Endothelial cell (in vitro differentiated cells): ENCODE results near the gene CAP2. TPM values are rescaled to one million over a fixed set of nuclear protein-coding genes. Genes with fewer than 3 reads are reported as not detected.

Experiments used
- DNase-seq: peaks from one replicate; pipeline ENCODE4 v3.0.0; 2021; ENCODE audit warnings: low spot score
- H3K27ac Mint-ChIP-seq: one replicate; pipeline ENCODE4 v1.8.0; 2021; ENCODE audit warnings: mixed read lengths, inconsistent platforms; ENCODE audit not compliant: unreplicated experiment
- H3K27me3 Mint-ChIP-seq: one replicate; pipeline ENCODE4 v1.8.0; 2021; ENCODE audit warnings: mild to moderate bottlenecking, moderate library complexity, mixed read lengths, inconsistent platforms; ENCODE audit not compliant: unreplicated experiment
- H3K36me3 Mint-ChIP-seq: one replicate; pipeline ENCODE4 v1.8.0; 2021; ENCODE audit warnings: mild to moderate bottlenecking, low read depth, mixed read lengths, inconsistent platforms; ENCODE audit not compliant: unreplicated experiment
- H3K4me1 Mint-ChIP-seq: one replicate; pipeline ENCODE4 v1.8.0; 2021; ENCODE audit warnings: mild to moderate bottlenecking, mixed read lengths, inconsistent platforms; ENCODE audit not compliant: unreplicated experiment
- H3K4me3 Mint-ChIP-seq: one replicate; pipeline ENCODE4 v1.8.0; 2021; ENCODE audit warnings: mild to moderate bottlenecking, mixed read lengths, inconsistent platforms; ENCODE audit not compliant: unreplicated experiment
- H3K9me3 Mint-ChIP-seq: one replicate; pipeline ENCODE4 v1.8.0; 2021; ENCODE audit warnings: mixed read lengths, inconsistent platforms; ENCODE audit not compliant: unreplicated experiment
- long read RNA-seq: library from polyadenylated mRNA; unstranded; transcript quantifications from one replicate; pipeline ENCODE4 v2.0.0, GENCODE V29; 2020; ENCODE audit not compliant: unreplicated experiment
- total RNA-seq: library from RNA; stranded (reverse); fragmentation: NEBNext Ultra II Directional; extraction: Animal tissue kit (Norgen Biotek cat#: 25700); gene quantifications from one replicate; pipeline ENCODE4 v1.2.1, GENCODE V29; 2021; ENCODE audit not compliant: unreplicated experiment
- TF ChIP-seq, protein P1 (sequence below): fragments of 200-600 bp; sonication (generic); IDR thresholded peaks from one replicate; pipeline ENCODE4 v1.5.0; 2021; ENCODE audit warnings: antibody characterized with exemption; ENCODE audit not compliant: unreplicated experiment

Gene CAP2, protein sequence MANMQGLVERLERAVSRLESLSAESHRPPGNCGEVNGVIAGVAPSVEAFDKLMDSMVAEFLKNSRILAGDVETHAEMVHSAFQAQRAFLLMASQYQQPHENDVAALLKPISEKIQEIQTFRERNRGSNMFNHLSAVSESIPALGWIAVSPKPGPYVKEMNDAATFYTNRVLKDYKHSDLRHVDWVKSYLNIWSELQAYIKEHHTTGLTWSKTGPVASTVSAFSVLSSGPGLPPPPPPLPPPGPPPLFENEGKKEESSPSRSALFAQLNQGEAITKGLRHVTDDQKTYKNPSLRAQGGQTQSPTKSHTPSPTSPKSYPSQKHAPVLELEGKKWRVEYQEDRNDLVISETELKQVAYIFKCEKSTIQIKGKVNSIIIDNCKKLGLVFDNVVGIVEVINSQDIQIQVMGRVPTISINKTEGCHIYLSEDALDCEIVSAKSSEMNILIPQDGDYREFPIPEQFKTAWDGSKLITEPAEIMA
- 4.4 TPM for total RNA-seq
- long read RNA-seq, partial matches to known transcripts: 1 of 4 reads
- long read RNA-seq, other reads (novel, unspliced or antisense): 0 of 4 reads

DNA sequence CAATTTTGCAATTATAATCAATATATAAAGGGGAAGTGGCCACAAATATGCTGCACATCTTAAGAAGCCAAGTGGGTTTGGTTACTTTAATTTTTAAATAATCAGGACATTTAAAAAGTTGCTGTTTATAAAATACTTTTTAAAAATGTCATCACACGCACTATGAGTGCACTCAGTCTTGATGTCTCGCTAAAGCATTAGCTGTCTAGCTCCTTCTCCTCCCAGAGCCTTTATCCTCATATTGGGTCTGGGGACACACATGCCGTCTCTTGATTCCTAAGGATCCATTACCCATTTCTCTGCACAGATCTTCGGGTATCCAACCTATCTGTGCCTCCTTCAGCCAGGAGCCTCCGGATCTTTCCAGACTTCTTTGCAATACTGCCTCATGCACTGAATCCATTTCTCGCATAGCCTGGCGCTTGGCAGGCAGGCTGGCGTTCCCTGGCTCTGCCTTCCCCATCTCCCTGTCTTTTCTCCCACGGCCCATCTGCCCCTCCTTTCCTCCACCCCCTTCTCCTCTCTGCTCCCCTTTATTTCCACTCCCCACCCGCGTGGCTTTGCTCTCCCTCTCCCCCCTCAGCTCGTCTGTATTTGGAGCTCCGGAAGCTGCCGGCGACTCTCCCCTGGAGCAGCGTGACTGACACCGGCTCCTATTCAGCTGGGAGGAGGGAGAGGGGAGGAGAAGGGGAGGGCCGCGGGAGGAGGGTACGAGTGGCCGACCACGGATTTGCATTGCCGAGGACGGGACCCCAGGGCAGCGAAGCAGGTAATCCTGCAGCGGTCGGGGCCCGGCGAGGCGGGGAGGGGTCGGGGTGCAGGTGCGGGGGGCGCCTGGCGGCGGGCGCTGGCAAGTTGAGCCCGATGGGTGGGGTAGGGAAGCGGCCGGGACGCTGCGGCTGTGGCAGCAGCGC lies at the start of gene CAP2:
Gene CAP2, plus strand, starts transcription at position 618 of the 914 bp plus-strand sequence. CDS start 27,961 bp downstream, outside the sequence.
- TF ChIP-seq, protein P1, sequence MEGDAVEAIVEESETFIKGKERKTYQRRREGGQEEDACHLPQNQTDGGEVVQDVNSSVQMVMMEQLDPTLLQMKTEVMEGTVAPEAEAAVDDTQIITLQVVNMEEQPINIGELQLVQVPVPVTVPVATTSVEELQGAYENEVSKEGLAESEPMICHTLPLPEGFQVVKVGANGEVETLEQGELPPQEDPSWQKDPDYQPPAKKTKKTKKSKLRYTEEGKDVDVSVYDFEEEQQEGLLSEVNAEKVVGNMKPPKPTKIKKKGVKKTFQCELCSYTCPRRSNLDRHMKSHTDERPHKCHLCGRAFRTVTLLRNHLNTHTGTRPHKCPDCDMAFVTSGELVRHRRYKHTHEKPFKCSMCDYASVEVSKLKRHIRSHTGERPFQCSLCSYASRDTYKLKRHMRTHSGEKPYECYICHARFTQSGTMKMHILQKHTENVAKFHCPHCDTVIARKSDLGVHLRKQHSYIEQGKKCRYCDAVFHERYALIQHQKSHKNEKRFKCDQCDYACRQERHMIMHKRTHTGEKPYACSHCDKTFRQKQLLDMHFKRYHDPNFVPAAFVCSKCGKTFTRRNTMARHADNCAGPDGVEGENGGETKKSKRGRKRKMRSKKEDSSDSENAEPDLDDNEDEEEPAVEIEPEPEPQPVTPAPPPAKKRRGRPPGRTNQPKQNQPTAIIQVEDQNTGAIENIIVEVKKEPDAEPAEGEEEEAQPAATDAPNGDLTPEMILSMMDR: no peak
- DNase-seq: no peak
- peak within 1 kb of the TSS; percentile 97 for H3K4me3 Mint-ChIP-seq
- H3K9me3 Mint-ChIP-seq: no peaks in the 10 kb centered on the region
- peaks cover 4% of the 10 kb centered on the region for H3K27me3 Mint-ChIP-seq
- no peaks in the 10 kb centered on the region for H3K36me3 Mint-ChIP-seq
- no peaks in the 10 kb centered on the region for H3K4me1 Mint-ChIP-seq
- peak within 1 kb of the TSS; percentile 59 for H3K27ac Mint-ChIP-seq

DNA sequence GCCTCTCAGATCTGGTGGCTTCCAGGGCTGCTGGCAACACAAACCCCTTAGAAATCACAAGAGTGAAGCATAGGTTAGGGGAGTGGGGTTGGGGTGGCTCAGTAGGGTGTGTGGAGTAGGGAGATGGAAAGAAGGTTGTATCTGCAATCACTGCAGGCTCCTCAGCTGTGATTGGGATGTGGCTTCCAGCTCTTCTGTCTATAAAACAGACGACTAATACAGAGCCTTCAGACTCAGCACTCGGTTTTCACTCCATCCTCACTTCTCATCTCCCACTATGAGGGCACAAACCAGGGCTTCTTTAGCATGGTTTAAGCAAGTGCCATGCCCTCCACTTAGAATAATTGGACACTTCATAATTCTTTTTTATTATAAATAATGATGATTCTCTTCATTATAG lies 46.4 kb upstream of the CAP2 start:
- TF ChIP-seq, protein P1: no peak
- Mint-ChIP-seq H3K27ac (no peak overlapping the region), H3K4me1 (no peaks in the 10 kb centered on the region), H3K9me3 (no peaks in the 10 kb centered on the region), H3K36me3 (no peaks in the 10 kb centered on the region), H3K27me3 (no peaks in the 10 kb centered on the region), H3K4me3 (no peak overlapping the region)
- DNase-seq: no peak

DNA sequence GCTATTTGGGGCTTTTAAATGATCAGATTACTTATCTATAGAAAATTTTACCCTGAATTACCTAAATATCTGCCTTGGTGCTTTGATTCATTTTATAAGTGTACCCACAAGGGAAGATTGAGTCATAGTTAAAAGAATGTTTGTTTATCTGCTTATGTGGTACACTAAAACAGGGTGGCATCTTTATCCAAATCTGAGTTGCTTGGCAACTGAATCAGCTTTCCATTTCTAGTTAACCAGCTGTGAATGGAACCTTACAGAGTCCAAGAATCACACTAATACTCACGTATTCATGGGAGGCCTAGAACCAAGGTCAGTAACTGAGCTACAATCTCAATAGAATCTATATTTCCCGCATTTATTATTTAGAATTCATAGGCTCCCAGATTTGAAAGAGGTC lies 44.0 kb upstream of the CAP2 start:
- Mint-ChIP-seq H3K27ac (no peak overlapping the region), H3K9me3 (no peaks in the 10 kb centered on the region), H3K27me3 (no peaks in the 10 kb centered on the region), H3K36me3 (no peaks in the 10 kb centered on the region), H3K4me3 (no peak overlapping the region), H3K4me1 (no peaks in the 10 kb centered on the region)
- TF ChIP-seq, protein P1: no peak
- no peak for DNase-seq

DNA sequence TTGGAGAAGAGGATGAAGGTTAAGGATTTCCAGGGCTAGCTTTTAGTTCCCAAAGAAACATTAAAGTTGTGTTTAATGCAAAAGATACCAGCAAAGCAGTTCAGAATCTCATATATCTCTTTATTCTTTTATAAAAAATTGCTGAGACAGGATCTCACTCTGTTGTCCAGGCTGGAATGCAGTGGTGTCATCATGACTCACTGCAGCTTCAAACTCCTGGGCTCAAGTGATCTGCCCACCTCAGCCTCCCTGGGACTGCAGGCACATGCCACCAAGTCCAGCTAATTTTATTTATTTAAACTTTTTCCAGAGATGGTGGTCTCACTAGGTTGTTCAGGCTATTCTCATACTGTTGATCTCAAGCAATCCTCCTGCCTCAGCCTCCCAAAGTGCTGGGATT lies 41.1 kb upstream of the CAP2 start:
- no peaks in the 10 kb centered on the region for H3K9me3 Mint-ChIP-seq
- DNase-seq: no peak
- no peaks in the 10 kb centered on the region for H3K36me3 Mint-ChIP-seq
- no peaks in the 10 kb centered on the region for H3K27me3 Mint-ChIP-seq
- no peak overlapping the region for H3K4me3 Mint-ChIP-seq
- H3K4me1 Mint-ChIP-seq: no peaks in the 10 kb centered on the region
- H3K27ac Mint-ChIP-seq: no peak overlapping the region
- TF ChIP-seq, protein P1: no peak
